Activated naive CD4-positive, alpha-beta T cell treated with anti-CD3 and anti-CD28 coated beads, Interleukin-2, amount 10 ng/mL, durations not matched to agents 7 days and 5 days (primary cell): ENCODE data around the gene NMNAT2.

ENCODE experiments used
- CTCF ChIA-PET: fragments of 350-600 bp; sonication (Branson Sonifier 250); formaldehyde crosslinking; loops from one replicate; lab custom pipeline; 2021; ENCODE audit warnings: antibody characterized with exemption; lab: Charles Lee
- DNase-seq: peaks from one replicate; pipeline ENCODE4 v3.0.0-alpha.2; 2020
- H3K27ac Mint-ChIP-seq: one replicate; pipeline ENCODE4 v1.8.0; 2021; ENCODE audit warnings: mild to moderate bottlenecking, moderate library complexity, mixed read lengths
- H3K27me3 Mint-ChIP-seq: one replicate; pipeline ENCODE4 v1.8.0; 2021; ENCODE audit warnings: mild to moderate bottlenecking, mixed read lengths
- H3K36me3 Mint-ChIP-seq: one replicate; pipeline ENCODE4 v1.8.0; 2021; ENCODE audit warnings: mixed read lengths
- H3K4me1 Mint-ChIP-seq: one replicate; pipeline ENCODE4 v1.8.0; 2021; ENCODE audit warnings: mixed read lengths
- H3K4me3 Mint-ChIP-seq: one replicate; pipeline ENCODE4 v1.8.0; 2021; ENCODE audit warnings: mild to moderate bottlenecking, moderate library complexity, mixed read lengths
- H3K9me3 Mint-ChIP-seq: one replicate; pipeline ENCODE4 v1.8.0; 2021; ENCODE audit warnings: mixed read lengths

NMNAT2 gene

GRCh38 chr1:183417772-183418491 is at the start of gene NMNAT2:
NMNAT2 (minus strand) TSS chr1:183418380; CDS start chr1:183418267, 113 bp downstream.
- peaks cover 5% of the 10 kb centered on the region for H3K36me3 Mint-ChIP-seq
- no peaks in the 10 kb centered on the region for H3K9me3 Mint-ChIP-seq
- H3K27me3 Mint-ChIP-seq = peaks cover 42% of the 10 kb centered on the region
- no peak within 1 kb of the TSS for H3K27ac Mint-ChIP-seq
- H3K4me1 Mint-ChIP-seq = peaks cover 21% of the 10 kb centered on the region
- CTCF ChIA-PET = no interaction called here
- peak within 1 kb of the TSS; percentile 22 for H3K4me3 Mint-ChIP-seq
- no peak for DNase-seq

- no peak for DNase-seq
- Mint-ChIP-seq H3K9me3 (no peaks in the 10 kb centered on the region), H3K27me3 (peaks cover 24% of the 10 kb centered on the region), H3K4me3 (no peak overlapping the region), H3K36me3 (no peaks in the 10 kb centered on the region), H3K27ac (no peak overlapping the region), H3K4me1 (peaks cover 10% of the 10 kb centered on the region)
- CTCF ChIA-PET = interaction anchor here (0.5 to 1.3 kb wide), 3 partner anchors 72 to 534 kb away, joined by 3 to 4 read pairs (median 3); no protein-coding TSS in a partner anchor
Observed at GRCh38 chr1:183467687-183468086, 49.5 kb upstream of the NMNAT2 start.

- peaks cover 10% of the 10 kb centered on the region for H3K4me1 Mint-ChIP-seq
- H3K9me3 Mint-ChIP-seq = no peaks in the 10 kb centered on the region
- no peak overlapping the region for H3K4me3 Mint-ChIP-seq
- CTCF ChIA-PET = no interaction called here
- no peak for DNase-seq
- no peaks in the 10 kb centered on the region for H3K36me3 Mint-ChIP-seq
- no peak overlapping the region for H3K27ac Mint-ChIP-seq
- peaks cover 24% of the 10 kb centered on the region for H3K27me3 Mint-ChIP-seq
Observed at GRCh38 chr1:183466781-183467180, 48.6 kb upstream of the NMNAT2 start.

- no peaks in the 10 kb centered on the region for H3K36me3 Mint-ChIP-seq
Observed at GRCh38 chr1:183463566-183463965, 45.4 kb upstream of the NMNAT2 start.

GRCh38 chr1:183461350-183461749 is 43.2 kb upstream of the NMNAT2 start:
- CTCF ChIA-PET = interaction anchor here (1.8 kb wide), 1 partner anchor 193 kb away, joined by 4 read pairs; no protein-coding TSS in a partner anchor
- Mint-ChIP-seq H3K4me1 (peaks cover 3% of the 10 kb centered on the region), H3K4me3 (no peak overlapping the region), H3K9me3 (no peaks in the 10 kb centered on the region), H3K27me3 (peaks cover 49% of the 10 kb centered on the region), H3K27ac (no peak overlapping the region), H3K36me3 (no peaks in the 10 kb centered on the region)
- no peak for DNase-seq

More at GRCh38 chr1:183463566-183463965, 45.4 kb upstream of the NMNAT2 start:
- Mint-ChIP-seq H3K9me3 (no peaks in the 10 kb centered on the region), H3K4me3 (no peak overlapping the region), H3K27me3 (peaks cover 40% of the 10 kb centered on the region), H3K4me1 (peaks cover 3% of the 10 kb centered on the region), H3K27ac (no peak overlapping the region)
- CTCF ChIA-PET = interaction anchor here (1.5 kb wide), 1 partner anchor 452 kb away, joined by 3 read pairs; no protein-coding TSS in a partner anchor
- DNase-seq = no peak

- Mint-ChIP-seq H3K9me3 (no peaks in the 10 kb centered on the region), H3K4me1 (peaks cover 3% of the 10 kb centered on the region), H3K36me3 (no peaks in the 10 kb centered on the region), H3K27ac (no peak overlapping the region), H3K27me3 (peaks cover 46% of the 10 kb centered on the region), H3K4me3 (no peak overlapping the region)
- DNase-seq = no peak
- CTCF ChIA-PET = interaction anchor here (0.7 kb wide), 1 partner anchor 1390 kb away, joined by 3 read pairs; no protein-coding TSS in a partner anchor
Observed at GRCh38 chr1:183460596-183460995, 42.4 kb upstream of the NMNAT2 start.

GRCh38 chr1:183457449-183457848 is 39.3 kb upstream of the NMNAT2 start:
- Mint-ChIP-seq H3K9me3 (no peaks in the 10 kb centered on the region), H3K4me3 (no peak overlapping the region), H3K27me3 (peaks cover 38% of the 10 kb centered on the region), H3K36me3 (no peaks in the 10 kb centered on the region), H3K27ac (no peak overlapping the region), H3K4me1 (peaks cover 3% of the 10 kb centered on the region)
- DNase-seq = no peak
- CTCF ChIA-PET = no interaction called here

- peaks cover 35% of the 10 kb centered on the region for H3K27me3 Mint-ChIP-seq
- no peak overlapping the region for H3K4me3 Mint-ChIP-seq
- DNase-seq = no peak
- peaks cover 3% of the 10 kb centered on the region for H3K4me1 Mint-ChIP-seq
- CTCF ChIA-PET = no interaction called here
- no peaks in the 10 kb centered on the region for H3K36me3 Mint-ChIP-seq
- no peaks in the 10 kb centered on the region for H3K9me3 Mint-ChIP-seq
- no peak overlapping the region for H3K27ac Mint-ChIP-seq
Observed at GRCh38 chr1:183456826-183457225, 38.6 kb upstream of the NMNAT2 start.

- CTCF ChIA-PET = no interaction called here
- Mint-ChIP-seq H3K27me3 (peaks cover 25% of the 10 kb centered on the region), H3K4me1 (no peaks in the 10 kb centered on the region)
Observed at GRCh38 chr1:183454377-183454776, 36.2 kb upstream of the NMNAT2 start.

GRCh38 chr1:183450093-183450492 is 31.9 kb upstream of the NMNAT2 start:
- peaks cover 8% of the 10 kb centered on the region for H3K27me3 Mint-ChIP-seq
- H3K4me1 Mint-ChIP-seq = no peaks in the 10 kb centered on the region
- CTCF ChIA-PET = no interaction called here
- H3K9me3 Mint-ChIP-seq = no peaks in the 10 kb centered on the region
- no peaks in the 10 kb centered on the region for H3K36me3 Mint-ChIP-seq
- DNase-seq = no peak
- no peak overlapping the region for H3K4me3 Mint-ChIP-seq
- H3K27ac Mint-ChIP-seq = no peak overlapping the region

More at GRCh38 chr1:183454377-183454776, 36.2 kb upstream of the NMNAT2 start:
- Mint-ChIP-seq H3K27ac (no peak overlapping the region), H3K9me3 (no peaks in the 10 kb centered on the region), H3K36me3 (no peaks in the 10 kb centered on the region), H3K4me3 (no peak overlapping the region)
- no peak for DNase-seq

- DNase-seq = no peak
- Mint-ChIP-seq H3K9me3 (no peaks in the 10 kb centered on the region), H3K4me3 (no peak overlapping the region), H3K4me1 (no peaks in the 10 kb centered on the region), H3K27me3 (peaks cover 4% of the 10 kb centered on the region), H3K36me3 (no peaks in the 10 kb centered on the region), H3K27ac (no peak overlapping the region)
- CTCF ChIA-PET = no interaction called here
Observed at GRCh38 chr1:183449223-183449770, 31.1 kb upstream of the NMNAT2 start.

GRCh38 chr1:183444243-183444642 is 26.1 kb upstream of the NMNAT2 start:
- H3K9me3 Mint-ChIP-seq = no peaks in the 10 kb centered on the region
- H3K36me3 Mint-ChIP-seq = no peaks in the 10 kb centered on the region
- peaks cover 16% of the 10 kb centered on the region for H3K27me3 Mint-ChIP-seq
- CTCF ChIA-PET = no interaction called here
- H3K27ac Mint-ChIP-seq = no peak overlapping the region
- H3K4me3 Mint-ChIP-seq = no peak overlapping the region
- no peaks in the 10 kb centered on the region for H3K4me1 Mint-ChIP-seq
- DNase-seq = no peak

- DNase-seq = no peak
- Mint-ChIP-seq H3K27me3 (peaks cover 16% of the 10 kb centered on the region), H3K27ac (no peak overlapping the region), H3K36me3 (no peaks in the 10 kb centered on the region), H3K4me1 (no peaks in the 10 kb centered on the region), H3K9me3 (no peaks in the 10 kb centered on the region), H3K4me3 (no peak overlapping the region)
- CTCF ChIA-PET = no interaction called here
Observed at GRCh38 chr1:183443466-183443865, 25.3 kb upstream of the NMNAT2 start.

- Mint-ChIP-seq H3K27me3 (peaks cover 15% of the 10 kb centered on the region), H3K27ac (no peak overlapping the region), H3K4me3 (no peak overlapping the region), H3K9me3 (no peaks in the 10 kb centered on the region), H3K4me1 (no peaks in the 10 kb centered on the region), H3K36me3 (no peaks in the 10 kb centered on the region)
- CTCF ChIA-PET = no interaction called here
- no peak for DNase-seq
Observed at GRCh38 chr1:183443011-183443410, 24.8 kb upstream of the NMNAT2 start.

GRCh38 chr1:183438060-183438459 is 19.9 kb upstream of the NMNAT2 start:
- H3K4me3 Mint-ChIP-seq = no peak overlapping the region
- no peak for DNase-seq
- peaks cover 29% of the 10 kb centered on the region for H3K27me3 Mint-ChIP-seq
- no peak overlapping the region for H3K27ac Mint-ChIP-seq
- H3K4me1 Mint-ChIP-seq = no peaks in the 10 kb centered on the region
- CTCF ChIA-PET = no interaction called here
- no peaks in the 10 kb centered on the region for H3K36me3 Mint-ChIP-seq
- H3K9me3 Mint-ChIP-seq = no peaks in the 10 kb centered on the region
